Activated T-cell treated with anti-CD3 and anti-CD28 coated beads, Interleukin-2, amount 50 U/mL, for 24 hours (primary cell): ENCODE results near the gene FNDC1.

Experiments
- DNase-seq: peaks from one replicate; pipeline ENCODE4 v3.0.0-alpha.2; 2020
- H3K27ac Mint-ChIP-seq: 2 replicates; pipeline ENCODE4 v1.8.0; 2020; ENCODE audit warnings: mild to moderate bottlenecking, mixed read lengths
- H3K27me3 Mint-ChIP-seq: 2 replicates; pipeline ENCODE4 v1.8.0; 2020; ENCODE audit warnings: mixed read lengths
- H3K36me3 Mint-ChIP-seq: 2 replicates; pipeline ENCODE4 v1.8.0; 2020; ENCODE audit warnings: low read depth, mixed read lengths
- H3K4me1 Mint-ChIP-seq: 2 replicates; pipeline ENCODE4 v1.8.0; 2020; ENCODE audit warnings: low read depth, mixed read lengths
- H3K4me3 Mint-ChIP-seq: 2 replicates; pipeline ENCODE4 v1.8.0; 2020; ENCODE audit warnings: mild to moderate bottlenecking, moderate library complexity, mixed read lengths
- H3K9me3 Mint-ChIP-seq: 2 replicates; pipeline ENCODE4 v1.8.0; 2020; ENCODE audit warnings: mixed read lengths

The FNDC1 gene

GRCh38 chr6:159148641-159149040, 20.6 kb upstream of the FNDC1 start:
- Mint-ChIP-seq H3K4me1 (peaks cover 4% of the 10 kb centered on the region), H3K27me3 (peaks cover 5% of the 10 kb centered on the region)

GRCh38 chr6:159149641-159150040, 19.6 kb upstream of the FNDC1 start:
- H3K9me3 Mint-ChIP-seq: no peaks in the 10 kb centered on the region
- peaks cover 5% of the 10 kb centered on the region for H3K27me3 Mint-ChIP-seq
- no peak for DNase-seq
- no peak overlapping the region for H3K4me3 Mint-ChIP-seq
- peaks cover 4% of the 10 kb centered on the region for H3K4me1 Mint-ChIP-seq
- no peaks in the 10 kb centered on the region for H3K36me3 Mint-ChIP-seq
- no peak overlapping the region for H3K27ac Mint-ChIP-seq

More at GRCh38 chr6:159148641-159149040, 20.6 kb upstream of the FNDC1 start:
- H3K9me3 Mint-ChIP-seq: no peaks in the 10 kb centered on the region
- no peak for DNase-seq
- no peak overlapping the region for H3K27ac Mint-ChIP-seq
- H3K4me3 Mint-ChIP-seq: no peak overlapping the region
- no peaks in the 10 kb centered on the region for H3K36me3 Mint-ChIP-seq

GRCh38 chr6:159151266-159151855, 17.8 kb upstream of the FNDC1 start:
- H3K36me3 Mint-ChIP-seq: no peaks in the 10 kb centered on the region
- peak; percentile 51 for DNase-seq
- peaks cover 5% of the 10 kb centered on the region for H3K27me3 Mint-ChIP-seq
- H3K9me3 Mint-ChIP-seq: peaks cover 8% of the 10 kb centered on the region
- no peak overlapping the region for H3K4me3 Mint-ChIP-seq
- H3K4me1 Mint-ChIP-seq: peaks cover 4% of the 10 kb centered on the region
- H3K27ac Mint-ChIP-seq: no peak overlapping the region

GRCh38 chr6:159152041-159152440, 17.2 kb upstream of the FNDC1 start:
- DNase-seq: no peak
- H3K27ac Mint-ChIP-seq: no peak overlapping the region
- no peak overlapping the region for H3K4me3 Mint-ChIP-seq
- H3K9me3 Mint-ChIP-seq: peaks cover 11% of the 10 kb centered on the region
- no peaks in the 10 kb centered on the region for H3K36me3 Mint-ChIP-seq
- peaks cover 5% of the 10 kb centered on the region for H3K27me3 Mint-ChIP-seq
- H3K4me1 Mint-ChIP-seq: peaks cover 4% of the 10 kb centered on the region

- peaks cover 4% of the 10 kb centered on the region for H3K4me1 Mint-ChIP-seq
- H3K27me3 Mint-ChIP-seq: peaks cover 5% of the 10 kb centered on the region
- DNase-seq: no peak
- H3K27ac Mint-ChIP-seq: no peak overlapping the region
- H3K9me3 Mint-ChIP-seq: peaks cover 17% of the 10 kb centered on the region
- H3K36me3 Mint-ChIP-seq: no peaks in the 10 kb centered on the region
- H3K4me3 Mint-ChIP-seq: no peak overlapping the region
Observed at GRCh38 chr6:159152782-159153181, 16.4 kb upstream of the FNDC1 start.

DNA sequence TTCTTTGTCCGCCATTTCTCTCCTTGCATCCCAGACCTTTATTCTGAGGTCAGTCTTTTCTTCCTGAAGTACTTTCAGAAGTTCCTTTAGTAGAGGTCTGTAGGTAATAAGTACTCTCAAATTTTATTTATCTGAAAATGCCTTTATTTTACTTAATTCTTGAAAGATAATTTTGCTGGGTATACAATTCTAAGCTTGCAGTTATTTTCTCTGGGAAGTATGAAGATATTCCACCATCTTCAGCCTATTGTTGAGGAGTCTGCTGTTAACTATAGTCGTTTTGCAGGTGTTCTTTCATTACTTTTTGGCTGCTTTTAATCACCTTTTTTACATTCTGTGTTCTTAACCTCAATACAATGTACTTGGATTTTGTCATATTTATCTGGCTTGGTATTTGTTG, 13.5 kb upstream of the FNDC1 start:
- Mint-ChIP-seq H3K27ac (no peak overlapping the region), H3K27me3 (peaks cover 5% of the 10 kb centered on the region), H3K4me1 (peaks cover 4% of the 10 kb centered on the region), H3K9me3 (peaks cover 17% of the 10 kb centered on the region), H3K36me3 (no peaks in the 10 kb centered on the region), H3K4me3 (no peak overlapping the region)
- no peak for DNase-seq

DNA sequence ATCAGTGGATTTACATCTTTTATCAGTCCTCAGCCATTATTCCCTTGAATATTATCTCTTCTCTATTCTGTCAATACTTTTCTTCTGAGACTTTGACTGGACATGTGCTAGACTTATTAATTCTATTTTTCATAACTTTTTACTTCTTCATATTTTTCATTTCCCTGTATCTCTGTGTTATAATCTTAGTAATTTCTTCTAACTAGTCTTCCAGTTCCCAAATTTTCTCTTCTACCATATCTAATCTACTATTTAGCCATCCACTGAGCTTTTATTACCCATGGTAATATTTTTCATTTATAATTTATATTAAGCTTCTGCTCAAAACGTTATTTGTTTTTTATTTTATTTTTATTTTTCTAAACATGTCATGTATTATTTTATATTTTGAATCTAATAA, 13.1 kb upstream of the FNDC1 start:
- peaks cover 17% of the 10 kb centered on the region for H3K9me3 Mint-ChIP-seq
- H3K4me3 Mint-ChIP-seq: no peak overlapping the region
- no peak overlapping the region for H3K27ac Mint-ChIP-seq
- peaks cover 4% of the 10 kb centered on the region for H3K4me1 Mint-ChIP-seq
- no peaks in the 10 kb centered on the region for H3K36me3 Mint-ChIP-seq
- DNase-seq: no peak
- peaks cover 5% of the 10 kb centered on the region for H3K27me3 Mint-ChIP-seq

DNA sequence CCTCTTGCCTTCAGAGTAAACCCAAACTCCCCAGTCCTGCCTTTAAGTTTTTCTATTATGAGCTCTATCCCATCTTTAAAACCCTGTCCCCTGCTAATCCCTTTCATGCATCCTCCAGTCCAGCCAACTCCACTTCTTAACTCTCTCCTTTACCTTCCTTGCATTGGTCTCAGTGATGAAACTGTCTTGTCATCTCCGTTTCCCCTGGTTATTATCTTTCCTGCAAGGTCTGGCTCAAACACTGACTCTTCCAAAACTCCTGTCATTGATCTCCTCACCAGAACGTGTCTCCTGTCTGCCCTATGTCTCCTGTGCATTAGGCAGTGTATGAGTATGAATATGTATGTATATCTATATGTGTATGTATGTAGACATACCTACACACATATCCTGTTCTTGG, 11.8 kb upstream of the FNDC1 start:
- H3K9me3 Mint-ChIP-seq: peaks cover 17% of the 10 kb centered on the region
- no peaks in the 10 kb centered on the region for H3K4me1 Mint-ChIP-seq
- no peaks in the 10 kb centered on the region for H3K36me3 Mint-ChIP-seq
- H3K27me3 Mint-ChIP-seq: peaks cover 3% of the 10 kb centered on the region
- H3K4me3 Mint-ChIP-seq: no peak overlapping the region
- H3K27ac Mint-ChIP-seq: no peak overlapping the region
- no peak for DNase-seq

DNA sequence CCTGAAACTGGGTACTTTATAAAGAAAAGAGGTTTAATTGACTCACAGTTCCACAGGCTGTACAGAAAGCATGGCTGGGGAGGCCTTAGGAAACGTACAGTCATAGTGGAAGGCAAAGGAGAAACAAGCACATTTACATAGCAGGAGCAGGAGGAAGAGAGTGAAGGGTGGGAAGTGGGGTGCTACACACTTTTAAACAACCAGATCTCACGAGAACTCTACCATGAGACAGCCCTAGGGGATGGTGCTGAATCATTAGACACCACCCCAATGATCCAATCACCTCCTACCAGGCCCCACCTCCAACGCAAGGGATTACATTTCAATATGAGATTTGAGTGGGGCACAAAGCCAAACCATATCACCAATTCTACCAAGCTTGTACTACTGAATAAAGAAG, 7.4 kb upstream of the FNDC1 start:
- no peaks in the 10 kb centered on the region for H3K36me3 Mint-ChIP-seq
- DNase-seq: no peak
- H3K4me1 Mint-ChIP-seq: no peaks in the 10 kb centered on the region
- H3K4me3 Mint-ChIP-seq: no peak overlapping the region
- peaks cover 7% of the 10 kb centered on the region for H3K9me3 Mint-ChIP-seq
- no peak overlapping the region for H3K27ac Mint-ChIP-seq
- H3K27me3 Mint-ChIP-seq: peaks cover 45% of the 10 kb centered on the region

DNA sequence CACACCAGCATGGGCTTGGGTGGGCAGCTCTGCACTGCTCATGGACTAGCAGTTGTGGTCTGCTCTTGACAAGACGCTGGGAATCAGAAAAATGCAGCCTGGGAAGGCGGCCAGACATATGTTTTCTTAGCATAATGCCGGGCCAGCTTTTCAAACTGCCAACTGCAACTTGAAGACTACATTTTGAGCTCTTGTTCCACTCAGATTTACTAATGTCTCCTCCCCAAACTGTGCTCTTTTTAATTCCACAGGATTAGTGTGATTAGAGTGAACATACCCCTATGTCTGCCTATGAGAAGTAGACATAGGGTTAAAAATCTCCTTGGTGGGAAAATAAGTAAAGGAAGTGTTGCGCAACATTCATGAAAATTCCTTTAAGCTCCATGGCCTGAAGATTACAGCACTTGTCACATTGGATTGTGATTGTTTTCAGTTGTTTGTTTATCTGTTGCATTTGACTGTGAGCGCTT, 5.3 kb upstream of the FNDC1 start:
- Mint-ChIP-seq H3K27ac (no peak overlapping the region), H3K9me3 (no peaks in the 10 kb centered on the region), H3K4me1 (peaks cover 8% of the 10 kb centered on the region), H3K4me3 (no peak overlapping the region), H3K27me3 (peaks cover 65% of the 10 kb centered on the region), H3K36me3 (no peaks in the 10 kb centered on the region)
- no peak for DNase-seq

DNA sequence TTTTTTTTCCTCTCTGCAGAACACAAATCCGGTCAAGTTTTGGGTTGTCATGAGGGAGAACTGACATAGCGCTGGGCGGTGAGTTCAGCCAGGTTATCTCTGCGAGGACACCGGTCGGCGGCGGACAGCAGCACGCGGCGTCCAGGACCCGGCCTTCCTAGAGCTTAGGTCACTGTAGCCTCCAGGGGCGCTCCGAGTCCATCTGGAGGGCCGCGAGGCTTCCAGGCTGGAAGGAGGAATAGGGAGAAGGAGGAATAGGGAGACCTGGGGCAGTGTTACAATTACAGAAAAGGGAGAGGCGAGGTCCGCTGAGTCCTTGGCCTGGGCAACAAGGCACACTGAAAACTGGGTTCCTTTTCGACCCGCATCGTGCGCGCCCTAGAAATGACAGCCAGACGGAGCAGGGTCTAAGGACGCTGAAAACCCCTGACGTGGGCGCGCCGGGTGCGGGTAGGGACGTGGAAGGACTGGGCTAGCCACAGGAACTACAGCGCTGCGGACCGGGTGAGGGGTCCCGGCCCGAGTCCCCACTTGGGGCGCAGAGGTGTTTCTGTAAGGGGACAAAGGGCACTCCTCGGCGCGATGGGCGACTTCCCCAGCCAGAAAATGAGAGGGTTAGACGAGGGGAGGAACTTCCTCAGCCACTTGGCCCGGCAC, 536 bp upstream of the FNDC1 start:
- Mint-ChIP-seq H3K4me3 (peak overlapping the region; percentile 59), H3K27me3 (peaks cover 88% of the 10 kb centered on the region), H3K27ac (no peak overlapping the region), H3K4me1 (peaks cover 15% of the 10 kb centered on the region), H3K36me3 (no peaks in the 10 kb centered on the region), H3K9me3 (no peaks in the 10 kb centered on the region)
- DNase-seq: no peak

GRCh38 chr6:159169557-159170332, 545 bp downstream of the FNDC1 start:
- Mint-ChIP-seq H3K27ac (no peak overlapping the region), H3K9me3 (no peaks in the 10 kb centered on the region), H3K36me3 (no peaks in the 10 kb centered on the region), H3K4me3 (peak overlapping the region; percentile 58), H3K27me3 (peaks cover 84% of the 10 kb centered on the region), H3K4me1 (peaks cover 19% of the 10 kb centered on the region)
- DNase-seq: peak; percentile 48

DNA sequence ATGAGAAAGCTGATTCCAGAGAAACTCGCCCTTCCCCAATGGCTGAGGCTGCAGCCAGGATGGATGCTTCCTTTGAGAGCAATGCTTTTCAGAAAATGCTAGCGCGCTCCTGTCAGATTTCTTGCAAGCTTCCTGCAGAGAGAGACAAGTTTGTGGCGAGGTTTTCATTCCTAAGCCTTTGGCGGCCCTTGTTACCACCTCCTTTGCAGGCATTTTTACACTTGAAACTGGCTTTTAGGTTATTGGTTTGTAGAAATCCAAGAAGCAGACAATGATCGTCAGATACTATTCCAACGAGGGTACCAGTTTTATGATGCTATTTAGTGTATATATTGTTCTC, 1.1 kb downstream of the FNDC1 start:
- H3K4me3 Mint-ChIP-seq: peak overlapping the region; percentile 58
- H3K27ac Mint-ChIP-seq: no peak overlapping the region
- H3K27me3 Mint-ChIP-seq: peaks cover 81% of the 10 kb centered on the region
- H3K36me3 Mint-ChIP-seq: no peaks in the 10 kb centered on the region
- no peak for DNase-seq
- H3K4me1 Mint-ChIP-seq: peaks cover 19% of the 10 kb centered on the region
- H3K9me3 Mint-ChIP-seq: no peaks in the 10 kb centered on the region

- H3K9me3 Mint-ChIP-seq: no peaks in the 10 kb centered on the region
- no peak overlapping the region for H3K27ac Mint-ChIP-seq
- H3K4me3 Mint-ChIP-seq: no peak overlapping the region
- peaks cover 19% of the 10 kb centered on the region for H3K4me1 Mint-ChIP-seq
- no peak for DNase-seq
- no peaks in the 10 kb centered on the region for H3K36me3 Mint-ChIP-seq
- H3K27me3 Mint-ChIP-seq: peaks cover 76% of the 10 kb centered on the region
Observed at GRCh38 chr6:159170999-159171712, 2.0 kb downstream of the FNDC1 start.
